SK-N-SH (cell line): Measurements from ENCODE around the gene SLN. TPM values are rescaled to one million over a fixed set of nuclear protein-coding genes. Genes with fewer than 3 reads are reported as not detected.

ENCODE experiments used
- CTCF ChIA-PET: fragments of 300-600, 350-600 bp; formaldehyde crosslinking; extraction: SDS; loops from one replicate; lab custom pipeline; 2021; lab: Yijun Ruan, JAX
- POLR2A ChIA-PET: fragments of 350-600 bp; sonication (Branson Sonifier 250); formaldehyde crosslinking; extraction: SDS; loops from one replicate; lab custom pipeline; 2020; ENCODE audit warnings: antibody characterized with exemption, inconsistent platforms; lab: Yijun Ruan, JAX
- DNase-seq: peaks from one replicate; pipeline ENCODE4 v3.0.0; 2012
- H2AFZ ChIP-seq: fragments of 200-600 bp; sonication (generic); 2 replicates; pipeline ENCODE4 v1.8.1; 2016; ENCODE audit warnings: antibody characterized with exemption, mild to moderate bottlenecking, low read depth
- H3F3A ChIP-seq: fragments of 200-600 bp; sonication (generic); replicated peaks from 2 replicates; pipeline ENCODE3; 2016; ENCODE audit warnings: antibody characterized with exemption, mild to moderate bottlenecking; ENCODE audit not compliant: insufficient read depth
- H3K27ac ChIP-seq, 2 experiments: fragments of 200-500 bp in 1 of 2; fragments of 200-600 bp in 1 of 2; sonication (Bioruptor generic) in 1 of 2; sonication (generic), shearing (Covaris generic) in 1 of 2; 2 replicates each; pipeline versions ENCODE4 v1.5.1 to v1.6.1; 2014 to 2016; ENCODE audit warnings: low read depth in 2 of 2, inconsistent platforms in 1 of 2, low read length in 1 of 2, mild to moderate bottlenecking in 1 of 2, mixed read lengths in 1 of 2
- H3K27me3 ChIP-seq: fragments of 200-600 bp; sonication (generic), shearing (Covaris generic); 2 replicates; pipeline ENCODE4 v1.6.1; 2016; ENCODE audit warnings: mixed run types; ENCODE audit not compliant: insufficient read depth
- H3K36me3 ChIP-seq, 2 experiments: fragments of 200-500 bp in 1 of 2; fragments of 200-600 bp in 1 of 2; sonication (Bioruptor generic) in 1 of 2; sonication (generic) in 1 of 2; replicated peaks in 1 of 2; 2 replicates each; pipeline versions ENCODE3 to v1.5.1; 2014 to 2016; ENCODE audit warnings: low read length in 1 of 2, mild to moderate bottlenecking in 1 of 2; ENCODE audit not compliant: insufficient read depth in 2 of 2, control insufficient read depth in 1 of 2
- H3K4me1 ChIP-seq, 2 experiments: fragments of 200-500 bp in 1 of 2; fragments of 200-600 bp in 1 of 2; sonication (Bioruptor generic) in 1 of 2; sonication (generic), shearing (Covaris generic) in 1 of 2; 2 replicates each; pipeline versions ENCODE4 v1.5.1 to v1.6.1; 2014 to 2016; ENCODE audit warnings: low read depth in 1 of 2, low read length in 1 of 2, mixed run types in 1 of 2; ENCODE audit not compliant: insufficient read depth in 2 of 2, control insufficient read depth in 1 of 2
- H3K4me2 ChIP-seq: fragments of 200-600 bp; sonication (generic), shearing (Covaris generic); 2 replicates; pipeline ENCODE4 v1.6.1; 2017; ENCODE audit warnings: mixed run types
- H3K4me3 ChIP-seq, 2 experiments: fragments of 200-500 bp in 1 of 2; fragments of 200-600 bp in 1 of 2; sonication (Bioruptor generic) in 1 of 2; sonication (generic), shearing (Covaris generic) in 1 of 2; 2 replicates each; pipeline versions ENCODE4 v1.5.1 to v1.8.1; 2014 to 2016; ENCODE audit warnings: low read depth in 2 of 2, inconsistent platforms in 1 of 2, low read length in 1 of 2, mild to moderate bottlenecking in 1 of 2, mixed read lengths in 1 of 2, moderate library complexity in 1 of 2
- H3K79me2 ChIP-seq: fragments of 200-600 bp; sonication (generic); 2 replicates; pipeline ENCODE4 v1.8.1; 2017; ENCODE audit warnings: mild to moderate bottlenecking; ENCODE audit not compliant: insufficient read depth
- H3K9ac ChIP-seq: fragments of 200-600 bp; sonication (generic); 2 replicates; pipeline ENCODE4 v1.6.1; 2017; ENCODE audit warnings: mixed run types
- H3K9me2 ChIP-seq: fragments of 200-600 bp; sonication (generic); 2 replicates; pipeline ENCODE4 v1.6.1; 2017; ENCODE audit warnings: mixed run types
- H3K9me3 ChIP-seq: fragments of 200-600 bp; sonication (generic); 2 replicates; pipeline ENCODE4 v1.6.1; 2017; ENCODE audit warnings: mixed run types, mild to moderate bottlenecking, moderate library complexity
- H4K20me1 ChIP-seq: fragments of 200-600 bp; sonication (generic); 2 replicates; pipeline ENCODE4 v1.6.1; 2017; ENCODE audit warnings: mild to moderate bottlenecking, mixed run types; ENCODE audit not compliant: insufficient read depth
- CHD2 ChIP-seq: fragments of 150-350 bp; IDR thresholded peaks from 2 replicates; pipeline ENCODE4 v1.6.1; 2018; ENCODE audit warnings: low read length; ENCODE audit not compliant: partially characterized antibody
- ELF1 ChIP-seq: IDR thresholded peaks from 2 replicates; pipeline ENCODE4 v1.4.0; 2012
- FOSL2 ChIP-seq: IDR thresholded peaks from 2 replicates; pipeline ENCODE4 v1.4.0; 2012; ENCODE audit warnings: low read depth, mild to moderate bottlenecking, moderate library complexity, borderline replicate concordance
- GABPA ChIP-seq: IDR thresholded peaks from 2 replicates; pipeline ENCODE4 v1.4.0; 2012; ENCODE audit warnings: low read depth, mild to moderate bottlenecking
- RCOR1 ChIP-seq: fragments of 150-350 bp; IDR thresholded peaks from 2 replicates; pipeline ENCODE4 v1.6.1; 2017; ENCODE audit warnings: antibody characterized with exemption, low read length
- TCF12 ChIP-seq: IDR thresholded peaks from 2 replicates; pipeline ENCODE4 v1.4.0; 2012
- YY1 ChIP-seq: IDR thresholded peaks from 2 replicates; pipeline ENCODE4 v1.4.0; 2012; ENCODE audit warnings: low read depth, mild to moderate bottlenecking
- WGBS: methylation state at CpG from one replicate; pipeline ENCODE4 v1.1.6; 2017; ENCODE audit warnings: low lambda C conversion rate; 5-methylcytosine and 5-hydroxymethylcytosine counted together
- polyA plus RNA-seq, 3 experiments: library from polyadenylated mRNA; depleted of rRNA; stranded (reverse); fragments of >200 nt; gene quantifications; 2 replicates each; pipeline ENCODE4 v1.2.3, GENCODE V29; 2012
- TF ChIP-seq, protein P1 (sequence below): IDR thresholded peaks from 2 replicates; pipeline ENCODE4 v1.4.0; 2012; ENCODE audit warnings: low read depth
- TF ChIP-seq, protein P2 (sequence below): IDR thresholded peaks from 2 replicates; pipeline ENCODE4 v1.4.0; 2012; ENCODE audit warnings: low read depth, borderline replicate concordance

SLN gene
- polyA plus RNA-seq, 1 of the 3 experiments (the other 2 are of a cell fraction): not detected

DNA sequence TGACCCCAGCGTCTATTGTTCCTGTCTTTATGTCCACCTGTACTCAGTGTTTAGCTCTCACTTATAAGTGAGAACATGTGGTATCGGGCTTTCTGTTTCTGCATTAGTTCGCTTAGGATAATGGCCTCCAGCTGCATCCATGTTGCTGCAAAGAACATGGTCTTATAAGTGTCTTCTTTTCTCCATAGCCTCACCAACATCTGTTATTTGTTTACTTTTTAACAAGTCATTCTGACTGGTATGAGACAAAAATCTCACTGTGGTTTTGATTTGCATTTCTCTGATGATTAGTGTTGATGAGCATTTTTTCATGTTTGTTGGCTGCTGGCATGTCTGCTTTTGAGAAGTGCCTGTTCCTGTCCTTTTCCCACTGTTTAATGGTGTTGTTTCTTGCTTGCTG is 21.7 kb upstream of the SLN start:
- CTCF ChIA-PET: interaction anchor here (2.4 kb wide), 1 partner anchor 37 kb away, joined by 6 read pairs; no protein-coding TSS in a partner anchor
- no peak for DNase-seq

DNA sequence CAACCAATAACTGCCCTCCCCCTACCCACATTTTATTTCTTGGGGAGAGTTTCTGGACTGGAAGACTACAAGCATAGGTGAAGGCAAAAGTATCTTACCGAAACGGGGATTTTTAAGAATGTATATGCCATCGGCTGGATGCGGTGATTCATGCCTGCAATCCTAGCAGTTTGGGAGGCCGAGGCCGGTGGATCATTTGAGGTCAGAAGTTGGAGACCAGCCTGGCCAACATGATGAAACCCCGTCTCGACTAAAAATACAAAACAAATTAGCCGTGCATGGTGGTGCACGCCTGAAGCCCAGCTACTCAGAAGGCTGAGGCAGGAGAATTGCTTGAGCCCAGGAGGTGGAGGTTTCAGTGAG is 20.8 kb upstream of the SLN start:
- 63% methylated on average over 10 of the region's 10 CpGs for WGBS
- Histone ChIP-seq H3K9ac (no peak overlapping the region), H3K4me3 (no peak overlapping the region), H3F3A (no peaks in the 10 kb centered on the region), H3K36me3 (no peaks in the 10 kb centered on the region), H3K9me2 (no peaks in the 10 kb centered on the region), H4K20me1 (no peaks in the 10 kb centered on the region), H3K4me1 (no peaks in the 10 kb centered on the region), H3K4me2 (no peak overlapping the region), H3K27me3 (peaks cover 4% of the 10 kb centered on the region; the same call in 1 of the 2 replicates), H3K9me3 (no peaks in the 10 kb centered on the region), H3K79me2 (no peaks in the 10 kb centered on the region), H3K27ac (no peak overlapping the region), H2AFZ (no peak overlapping the region)
- ChIA-PET POLR2A (no interaction called here), CTCF (interaction anchor here (2.4 kb wide), 1 partner anchor 38 kb away, joined by 6 read pairs; no protein-coding TSS in a partner anchor)
- DNase-seq: no peak
- TF ChIP-seq RCOR1 (no peak), FOSL2 (no peak), GABPA (no peak), CHD2 (no peak), TCF12 (no peak)
- TF ChIP-seq, protein P1, sequence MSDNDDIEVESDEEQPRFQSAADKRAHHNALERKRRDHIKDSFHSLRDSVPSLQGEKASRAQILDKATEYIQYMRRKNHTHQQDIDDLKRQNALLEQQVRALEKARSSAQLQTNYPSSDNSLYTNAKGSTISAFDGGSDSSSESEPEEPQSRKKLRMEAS: no peak
- TF ChIP-seq, protein P2, sequence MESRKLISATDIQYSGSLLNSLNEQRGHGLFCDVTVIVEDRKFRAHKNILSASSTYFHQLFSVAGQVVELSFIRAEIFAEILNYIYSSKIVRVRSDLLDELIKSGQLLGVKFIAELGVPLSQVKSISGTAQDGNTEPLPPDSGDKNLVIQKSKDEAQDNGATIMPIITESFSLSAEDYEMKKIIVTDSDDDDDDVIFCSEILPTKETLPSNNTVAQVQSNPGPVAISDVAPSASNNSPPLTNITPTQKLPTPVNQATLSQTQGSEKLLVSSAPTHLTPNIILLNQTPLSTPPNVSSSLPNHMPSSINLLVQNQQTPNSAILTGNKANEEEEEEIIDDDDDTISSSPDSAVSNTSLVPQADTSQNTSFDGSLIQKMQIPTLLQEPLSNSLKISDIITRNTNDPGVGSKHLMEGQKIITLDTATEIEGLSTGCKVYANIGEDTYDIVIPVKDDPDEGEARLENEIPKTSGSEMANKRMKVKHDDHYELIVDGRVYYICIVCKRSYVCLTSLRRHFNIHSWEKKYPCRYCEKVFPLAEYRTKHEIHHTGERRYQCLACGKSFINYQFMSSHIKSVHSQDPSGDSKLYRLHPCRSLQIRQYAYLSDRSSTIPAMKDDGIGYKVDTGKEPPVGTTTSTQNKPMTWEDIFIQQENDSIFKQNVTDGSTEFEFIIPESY: no peak

More for the DNA sequence above, 21.7 kb upstream of the SLN start:
- Histone ChIP-seq H3F3A (no peaks in the 10 kb centered on the region), H3K9me2 (no peaks in the 10 kb centered on the region), H3K36me3 (no peaks in the 10 kb centered on the region), H3K4me3 (no peak overlapping the region)
- TF ChIP-seq YY1: no peak
- TF ChIP-seq, protein P2: no peak
- TF ChIP-seq ELF1: no peak
- TF ChIP-seq, all 33 proteins: peak for 0
- no peak overlapping the region for H3K27ac ChIP-seq
- H3K4me2 ChIP-seq: no peak overlapping the region
- H3K4me1 ChIP-seq: no peaks in the 10 kb centered on the region
- H2AFZ ChIP-seq: no peak overlapping the region
- no peaks in the 10 kb centered on the region for H4K20me1 ChIP-seq
- H3K79me2 ChIP-seq: no peaks in the 10 kb centered on the region
- WGBS: 54% methylated on average over 3 of the region's 3 CpGs
- no peak overlapping the region for H3K9ac ChIP-seq
- no peaks in the 10 kb centered on the region for H3K9me3 ChIP-seq
- POLR2A ChIA-PET: no interaction called here
- H3K27me3 ChIP-seq: peaks cover 4% of the 10 kb centered on the region; the same call in 1 of the 2 replicates
